Activated CD8-positive, alpha-beta T cell treated with anti-CD3 and anti-CD28 coated beads for 36 hours (primary cell): ENCODE data around the gene CCDC110. TPM values are rescaled to one million over a fixed set of nuclear protein-coding genes. Genes with fewer than 3 reads are reported as not detected.

ENCODE experiments used
- ATAC-seq: fragments of 200-7000 bp; cut with Tn5 transposase; one replicate; pipeline ENCODE4 v1.10.0; 2021; ENCODE audit warnings: mild to moderate bottlenecking, moderate library complexity
- CTCF ChIA-PET: fragments of 350-600 bp; sonication (Branson Sonifier 250); formaldehyde crosslinking; loops from one replicate; lab custom pipeline; 2021; ENCODE audit warnings: antibody characterized with exemption; lab: Charles Lee
- POLR2A ChIA-PET: fragments of 350-600 bp; sonication (Branson Sonifier 250); formaldehyde crosslinking; loops from one replicate; lab custom pipeline; 2021; ENCODE audit warnings: antibody characterized with exemption; lab: Charles Lee
- DNase-seq: peaks from one replicate; pipeline ENCODE4 v3.0.0-alpha.2; 2020
- H3K27ac Mint-ChIP-seq: one replicate; pipeline ENCODE4 v1.8.0; 2021; ENCODE audit warnings: mild to moderate bottlenecking, mixed read lengths
- H3K27me3 Mint-ChIP-seq: one replicate; pipeline ENCODE4 v1.8.0; 2021; ENCODE audit warnings: mixed read lengths
- H3K36me3 Mint-ChIP-seq: one replicate; pipeline ENCODE4 v1.8.0; 2021; ENCODE audit warnings: low read depth, mixed read lengths
- H3K4me1 Mint-ChIP-seq: one replicate; pipeline ENCODE4 v1.8.0; 2021; ENCODE audit warnings: low read depth, mixed read lengths
- H3K4me3 Mint-ChIP-seq: one replicate; pipeline ENCODE4 v1.8.0; 2021; ENCODE audit warnings: mild to moderate bottlenecking, moderate library complexity, mixed read lengths
- H3K9me3 Mint-ChIP-seq: one replicate; pipeline ENCODE4 v1.8.0; 2021; ENCODE audit warnings: mixed read lengths
- intact Hi-C: fragments of 100-400 bp; cut with micrococcal nuclease; formaldehyde crosslinking; loops from one replicate; pipeline ENCODE4 v1.10.0; 2022
- total RNA-seq, 2 experiments: library from RNA; stranded (reverse); gene quantifications; one replicate each; pipeline ENCODE4 v1.2.3, GENCODE V29; 2021
- TF ChIP-seq, protein P1 (sequence below): fragments of 200-600 bp; IDR thresholded peaks from one replicate; pipeline ENCODE4 v1.8.0; 2022; ENCODE audit warnings: antibody characterized with exemption, mild to moderate bottlenecking

CCDC110 gene
- total RNA-seq, 2 experiments from 2014 or later, result 0.45 to 0.81 TPM

DNA sequence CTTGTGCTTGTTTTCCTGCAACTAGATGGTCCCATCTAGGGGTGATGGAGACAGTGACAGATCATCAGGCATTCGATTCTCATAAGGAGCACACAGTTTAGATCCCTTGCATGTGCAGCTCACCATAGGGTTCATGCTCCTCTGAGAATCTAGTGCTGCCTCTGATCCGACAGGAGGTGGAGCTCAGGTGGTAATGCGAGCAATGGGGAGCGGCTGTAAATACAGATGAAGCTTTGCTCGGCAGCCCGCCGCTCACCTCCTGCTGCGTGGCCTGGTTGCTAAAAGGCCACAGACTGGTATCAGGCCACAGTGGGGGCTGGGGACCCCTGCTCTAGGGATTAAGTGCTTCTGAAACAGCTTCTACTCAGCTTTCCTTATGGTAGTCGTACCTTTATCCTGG lies 28.5 kb upstream of the CCDC110 start:
- Mint-ChIP-seq H3K4me3 (no peak overlapping the region), H3K4me1 (no peaks in the 10 kb centered on the region), H3K9me3 (peaks cover 8% of the 10 kb centered on the region), H3K36me3 (no peaks in the 10 kb centered on the region), H3K27me3 (peaks cover 13% of the 10 kb centered on the region), H3K27ac (no peak overlapping the region)
- ATAC-seq (no peak), DNase-seq (no peak)
- TF ChIP-seq, protein P1, sequence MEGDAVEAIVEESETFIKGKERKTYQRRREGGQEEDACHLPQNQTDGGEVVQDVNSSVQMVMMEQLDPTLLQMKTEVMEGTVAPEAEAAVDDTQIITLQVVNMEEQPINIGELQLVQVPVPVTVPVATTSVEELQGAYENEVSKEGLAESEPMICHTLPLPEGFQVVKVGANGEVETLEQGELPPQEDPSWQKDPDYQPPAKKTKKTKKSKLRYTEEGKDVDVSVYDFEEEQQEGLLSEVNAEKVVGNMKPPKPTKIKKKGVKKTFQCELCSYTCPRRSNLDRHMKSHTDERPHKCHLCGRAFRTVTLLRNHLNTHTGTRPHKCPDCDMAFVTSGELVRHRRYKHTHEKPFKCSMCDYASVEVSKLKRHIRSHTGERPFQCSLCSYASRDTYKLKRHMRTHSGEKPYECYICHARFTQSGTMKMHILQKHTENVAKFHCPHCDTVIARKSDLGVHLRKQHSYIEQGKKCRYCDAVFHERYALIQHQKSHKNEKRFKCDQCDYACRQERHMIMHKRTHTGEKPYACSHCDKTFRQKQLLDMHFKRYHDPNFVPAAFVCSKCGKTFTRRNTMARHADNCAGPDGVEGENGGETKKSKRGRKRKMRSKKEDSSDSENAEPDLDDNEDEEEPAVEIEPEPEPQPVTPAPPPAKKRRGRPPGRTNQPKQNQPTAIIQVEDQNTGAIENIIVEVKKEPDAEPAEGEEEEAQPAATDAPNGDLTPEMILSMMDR, result no peak
- ChIA-PET CTCF (no interaction called here), POLR2A (no interaction called here)
- intact Hi-C loops, result no loop called here

DNA sequence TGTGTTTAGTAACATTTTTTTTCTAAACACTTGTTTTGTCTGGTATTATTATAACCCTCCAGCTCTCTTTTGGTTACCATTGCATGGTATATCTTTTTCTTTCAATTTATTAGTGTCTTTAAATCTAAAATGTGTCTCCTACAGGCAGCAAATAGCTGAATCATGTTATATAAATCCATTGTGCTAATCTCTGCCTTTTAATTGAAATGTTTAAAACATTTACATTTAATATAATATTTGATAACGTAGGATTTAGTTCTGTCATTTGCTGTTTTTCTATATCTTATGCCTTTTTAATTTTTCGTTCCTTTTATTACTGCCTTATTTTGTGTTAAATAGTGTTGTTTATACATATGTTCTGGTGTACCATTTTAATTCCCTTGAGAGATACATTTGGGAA lies 17.1 kb upstream of the CCDC110 start:
- ATAC-seq (no peak), DNase-seq (no peak)
- POLR2A ChIA-PET, result interaction anchor here (0.7 kb wide), 1 partner anchor 152 kb away, joined by 3 read pairs; no protein-coding TSS in a partner anchor
- TF ChIP-seq, protein P1, result no peak
- peaks cover 32% of the 10 kb centered on the region for H3K27me3 Mint-ChIP-seq
- H3K4me3 Mint-ChIP-seq, result no peak overlapping the region
- no peaks in the 10 kb centered on the region for H3K36me3 Mint-ChIP-seq
- no peaks in the 10 kb centered on the region for H3K4me1 Mint-ChIP-seq
- no peak overlapping the region for H3K27ac Mint-ChIP-seq
- intact Hi-C loops, result no loop called here
- peaks cover 16% of the 10 kb centered on the region for H3K9me3 Mint-ChIP-seq
- CTCF ChIA-PET, result no interaction called here

DNA sequence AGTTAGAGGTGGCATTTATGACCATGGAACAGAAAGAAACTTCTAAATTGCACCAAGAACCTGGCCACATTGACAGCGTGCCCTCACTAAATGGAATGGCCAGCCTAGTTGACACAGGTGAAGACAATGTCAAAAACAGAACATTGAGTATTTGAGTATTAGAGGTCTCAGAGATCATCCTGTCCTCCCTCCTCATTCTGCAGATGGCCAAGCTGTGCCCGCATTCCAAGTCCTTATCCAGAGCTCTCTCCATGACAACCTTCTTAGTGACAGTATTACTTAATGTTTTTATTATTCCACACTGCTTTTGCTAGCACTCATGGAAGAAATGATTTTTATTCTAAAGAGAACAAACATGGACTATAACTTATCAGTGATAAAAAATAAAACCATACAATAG lies 9.9 kb upstream of the CCDC110 start:
- Mint-ChIP-seq H3K36me3 (no peaks in the 10 kb centered on the region), H3K4me1 (no peaks in the 10 kb centered on the region), H3K9me3 (no peaks in the 10 kb centered on the region), H3K4me3 (no peak overlapping the region), H3K27ac (no peak overlapping the region), H3K27me3 (peaks cover 27% of the 10 kb centered on the region)
- ATAC-seq (no peak), DNase-seq (no peak)
- intact Hi-C loops, result no loop called here
- CTCF ChIA-PET, result no interaction called here
- POLR2A ChIA-PET, result no interaction called here
- TF ChIP-seq, protein P1, result no peak

DNA sequence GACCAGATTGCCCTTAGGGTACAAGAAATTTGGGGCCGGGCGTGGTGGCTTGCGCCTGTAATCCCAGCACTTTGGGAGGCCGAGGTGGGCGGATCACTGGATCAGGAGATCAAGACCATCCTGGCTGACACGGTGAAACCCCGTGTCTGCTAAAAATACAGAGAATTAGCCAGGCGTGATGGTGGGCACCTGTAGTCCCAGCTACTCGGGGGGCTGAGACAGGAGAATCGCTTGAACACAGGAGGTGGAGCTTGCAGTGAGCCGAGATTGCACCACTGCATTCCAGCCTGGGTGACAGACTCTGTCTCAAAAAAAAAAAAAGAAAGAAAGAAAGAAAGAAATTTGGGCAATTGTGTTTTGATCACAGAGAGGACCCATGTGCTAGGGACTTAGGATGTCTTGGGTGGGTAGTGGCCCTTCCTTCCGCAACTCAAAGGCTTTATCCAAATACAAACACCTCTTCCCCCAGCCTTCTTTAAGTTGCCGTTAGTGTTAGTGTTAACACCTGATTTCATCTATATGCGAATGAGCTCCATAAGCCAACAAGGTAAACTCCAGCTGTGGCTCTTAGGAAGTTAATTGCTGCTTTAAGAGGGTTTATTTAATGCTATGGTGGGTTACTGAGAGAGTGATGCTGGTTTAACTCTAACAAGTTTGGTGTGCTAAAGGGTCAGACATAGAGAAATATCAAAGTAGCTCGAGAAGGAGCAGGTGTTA lies 8.6 kb upstream of the CCDC110 start:
- Mint-ChIP-seq H3K36me3 (no peaks in the 10 kb centered on the region), H3K4me3 (no peak overlapping the region), H3K9me3 (no peaks in the 10 kb centered on the region), H3K4me1 (no peaks in the 10 kb centered on the region), H3K27me3 (peaks cover 25% of the 10 kb centered on the region), H3K27ac (no peak overlapping the region)
- DNase-seq (no peak), ATAC-seq (no peak)
- CTCF ChIA-PET, result no interaction called here
- TF ChIP-seq, protein P1, result no peak
- intact Hi-C loops, result no loop called here
- POLR2A ChIA-PET, result no interaction called here

DNA sequence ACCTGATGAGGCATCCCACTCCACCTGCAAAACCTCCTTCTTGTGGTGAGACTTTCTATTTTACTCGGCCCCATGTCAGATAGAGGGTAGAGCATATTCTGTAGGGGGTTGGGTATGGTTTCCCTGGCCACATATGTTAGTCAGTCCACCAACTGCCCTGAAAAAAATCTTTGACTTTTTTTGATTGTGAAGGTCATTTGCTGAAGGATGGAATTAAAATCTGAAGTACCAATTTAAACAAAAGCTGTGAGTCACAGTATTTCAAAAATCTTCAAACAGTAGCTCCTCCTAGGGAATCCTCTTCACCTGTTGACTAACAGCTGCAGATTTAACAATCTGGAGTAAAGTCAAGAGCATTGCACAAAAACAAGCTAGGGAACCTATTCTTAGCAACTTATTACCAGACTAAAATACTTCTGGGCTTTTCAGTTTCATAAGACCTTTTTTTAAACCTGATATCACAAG lies 8.0 kb upstream of the CCDC110 start:
- Mint-ChIP-seq H3K27me3 (peaks cover 25% of the 10 kb centered on the region), H3K4me3 (no peak overlapping the region), H3K27ac (no peak overlapping the region), H3K4me1 (no peaks in the 10 kb centered on the region), H3K9me3 (no peaks in the 10 kb centered on the region), H3K36me3 (no peaks in the 10 kb centered on the region)
- TF ChIP-seq, protein P1, result no peak
- DNase-seq, result peak; percentile 14
- ChIA-PET CTCF (no interaction called here), POLR2A (no interaction called here)
- peak; percentile 74 for ATAC-seq
- intact Hi-C loops, result no loop called here
